Progenitor cell of endocrine pancreas (in vitro differentiated cells): Measurements from ENCODE around the gene SPATS2L. TPM values are rescaled to one million over a fixed set of nuclear protein-coding genes. Genes with fewer than 3 reads are reported as not detected.

Source experiments
- DNase-seq: peaks from one replicate; pipeline ENCODE4 v3.0.0; 2021; ENCODE audit warnings: low spot score; ENCODE audit not compliant: unreplicated experiment
- H3K27ac Mint-ChIP-seq: 2 replicates; pipeline ENCODE4 v1.8.0; 2021; ENCODE audit warnings: mild to moderate bottlenecking, moderate library complexity, mixed read lengths
- H3K27me3 Mint-ChIP-seq: 2 replicates; pipeline ENCODE4 v1.8.0; 2021; ENCODE audit warnings: mixed read lengths
- H3K36me3 Mint-ChIP-seq: 2 replicates; pipeline ENCODE4 v1.8.0; 2022; ENCODE audit warnings: mixed read lengths; ENCODE audit not compliant: insufficient read depth
- H3K4me1 Mint-ChIP-seq: 2 replicates; pipeline ENCODE4 v1.8.0; 2021; ENCODE audit warnings: low read depth, mixed read lengths
- H3K4me3 Mint-ChIP-seq: 2 replicates; pipeline ENCODE4 v1.8.0; 2021; ENCODE audit warnings: low read depth, mild to moderate bottlenecking, moderate library complexity, mixed read lengths
- H3K9me3 Mint-ChIP-seq: 2 replicates; pipeline ENCODE4 v1.8.0; 2021; ENCODE audit warnings: low read depth, mixed read lengths
- total RNA-seq: library from RNA; stranded (reverse); gene quantifications from 2 replicates; pipeline ENCODE4 v1.2.1, GENCODE V29; 2021
- TF ChIP-seq, protein P1 (sequence below): fragments of 200-600 bp; sonication (generic); IDR thresholded peaks from one replicate; pipeline ENCODE4 v1.5.0; 2021; ENCODE audit warnings: antibody characterized with exemption, mild to moderate bottlenecking; ENCODE audit not compliant: unreplicated experiment

SPATS2L gene
- total RNA-seq, 1 donor from 2014 or later = 110 TPM

DNA sequence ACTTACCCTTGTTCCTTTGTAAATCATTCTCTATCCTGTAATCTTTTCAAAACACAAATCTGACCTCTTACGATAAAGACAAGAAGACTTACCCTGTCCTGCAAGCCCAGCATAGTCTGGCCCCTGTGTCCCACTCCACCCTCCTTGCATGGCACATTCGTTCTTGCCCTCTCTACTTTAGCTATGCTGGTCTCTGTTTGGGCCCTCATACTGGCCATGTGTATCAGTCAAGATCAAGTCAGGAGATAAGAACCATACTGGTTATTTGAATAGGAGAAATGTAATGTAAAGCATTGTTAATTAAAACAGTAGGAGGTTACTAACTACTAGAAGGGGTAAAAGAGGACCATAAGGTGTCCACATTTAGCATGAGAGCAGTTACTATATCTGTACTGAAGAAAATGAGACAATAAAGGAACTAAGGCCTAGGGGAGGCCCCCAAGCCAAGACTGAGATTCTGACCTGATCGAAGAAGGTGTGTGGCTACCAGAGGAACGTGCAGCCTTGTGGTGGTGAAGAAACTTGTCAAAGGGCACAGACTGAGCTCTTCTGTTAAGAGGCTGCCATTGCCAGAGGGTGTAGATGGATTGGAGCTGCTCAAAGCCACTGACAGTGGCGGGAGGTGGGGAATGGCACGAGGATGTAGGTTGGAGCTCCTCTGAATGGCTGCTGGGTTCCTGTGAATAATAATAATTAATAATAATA, 122.6 kb downstream of the SPATS2L start:
- no peaks in the 10 kb centered on the region for H3K9me3 Mint-ChIP-seq
- peaks cover 10% of the 10 kb centered on the region for H3K36me3 Mint-ChIP-seq
- TF ChIP-seq, protein P1, sequence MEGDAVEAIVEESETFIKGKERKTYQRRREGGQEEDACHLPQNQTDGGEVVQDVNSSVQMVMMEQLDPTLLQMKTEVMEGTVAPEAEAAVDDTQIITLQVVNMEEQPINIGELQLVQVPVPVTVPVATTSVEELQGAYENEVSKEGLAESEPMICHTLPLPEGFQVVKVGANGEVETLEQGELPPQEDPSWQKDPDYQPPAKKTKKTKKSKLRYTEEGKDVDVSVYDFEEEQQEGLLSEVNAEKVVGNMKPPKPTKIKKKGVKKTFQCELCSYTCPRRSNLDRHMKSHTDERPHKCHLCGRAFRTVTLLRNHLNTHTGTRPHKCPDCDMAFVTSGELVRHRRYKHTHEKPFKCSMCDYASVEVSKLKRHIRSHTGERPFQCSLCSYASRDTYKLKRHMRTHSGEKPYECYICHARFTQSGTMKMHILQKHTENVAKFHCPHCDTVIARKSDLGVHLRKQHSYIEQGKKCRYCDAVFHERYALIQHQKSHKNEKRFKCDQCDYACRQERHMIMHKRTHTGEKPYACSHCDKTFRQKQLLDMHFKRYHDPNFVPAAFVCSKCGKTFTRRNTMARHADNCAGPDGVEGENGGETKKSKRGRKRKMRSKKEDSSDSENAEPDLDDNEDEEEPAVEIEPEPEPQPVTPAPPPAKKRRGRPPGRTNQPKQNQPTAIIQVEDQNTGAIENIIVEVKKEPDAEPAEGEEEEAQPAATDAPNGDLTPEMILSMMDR = no peak
- no peak overlapping the region for H3K27ac Mint-ChIP-seq
- DNase-seq = no peak
- no peaks in the 10 kb centered on the region for H3K27me3 Mint-ChIP-seq
- peaks cover 6% of the 10 kb centered on the region for H3K4me1 Mint-ChIP-seq
- H3K4me3 Mint-ChIP-seq = no peak overlapping the region

DNA sequence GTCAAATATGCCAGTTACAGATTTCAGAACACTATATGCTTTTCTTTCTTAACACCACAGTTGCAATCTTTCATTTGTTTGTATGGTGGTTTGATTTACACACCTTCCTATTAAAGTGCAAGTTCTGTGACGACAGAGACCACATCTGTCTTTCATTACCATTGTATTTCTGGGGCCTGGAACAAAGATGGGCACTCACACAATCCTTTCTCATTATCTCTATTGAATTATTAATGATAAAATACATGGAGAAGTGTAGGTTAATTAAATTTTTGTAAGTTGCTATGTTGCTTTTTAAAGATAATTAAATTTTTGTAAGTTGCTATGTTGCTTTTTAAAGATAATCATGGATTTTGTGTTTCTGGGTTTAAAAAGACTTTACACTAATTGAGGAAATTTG, 123.5 kb downstream of the SPATS2L start:
- no peak for DNase-seq
- no peak overlapping the region for H3K4me3 Mint-ChIP-seq
- peaks cover 12% of the 10 kb centered on the region for H3K36me3 Mint-ChIP-seq
- H3K27ac Mint-ChIP-seq = peak overlapping the region; percentile 9
- peaks cover 6% of the 10 kb centered on the region for H3K4me1 Mint-ChIP-seq
- H3K9me3 Mint-ChIP-seq = no peaks in the 10 kb centered on the region
- TF ChIP-seq, protein P1 = no peak
- H3K27me3 Mint-ChIP-seq = no peaks in the 10 kb centered on the region

DNA sequence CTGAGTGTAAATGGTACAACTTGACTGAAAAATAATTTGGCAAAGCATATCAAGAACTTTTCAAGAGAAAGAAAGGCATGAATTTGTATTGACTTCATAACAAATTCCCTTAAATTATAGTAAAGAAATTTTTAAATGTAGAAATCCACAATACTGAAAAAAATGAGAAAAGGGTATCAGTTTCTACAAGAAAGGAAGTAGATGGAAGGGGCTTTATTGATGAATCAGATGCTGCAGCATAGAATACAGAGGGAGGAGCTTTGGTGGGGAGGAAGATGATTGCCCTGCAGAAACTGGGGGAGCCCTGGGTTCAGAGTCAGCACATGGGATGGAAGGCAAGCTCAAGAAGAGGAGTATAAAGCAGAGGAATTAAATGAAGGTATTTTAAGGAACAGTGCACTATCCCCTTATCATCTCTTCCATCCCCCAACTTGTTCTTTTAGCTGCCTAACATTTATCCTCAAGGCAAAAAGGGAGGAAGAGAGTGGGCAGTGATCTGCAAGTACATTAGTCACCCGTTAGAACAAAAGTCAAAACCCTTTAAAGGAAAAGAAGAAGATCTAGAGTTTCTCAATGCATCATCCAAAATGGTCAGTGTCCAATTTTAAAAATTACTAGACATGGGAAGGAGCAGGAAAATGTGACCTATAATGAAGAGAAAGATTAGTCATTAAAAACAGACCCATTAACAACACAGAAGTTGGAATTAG, 125.7 kb downstream of the SPATS2L start:
- H3K4me3 Mint-ChIP-seq = no peak overlapping the region
- no peak for DNase-seq
- peaks cover 21% of the 10 kb centered on the region for H3K36me3 Mint-ChIP-seq
- H3K27me3 Mint-ChIP-seq = no peaks in the 10 kb centered on the region
- peak overlapping the region; percentile 52 for H3K27ac Mint-ChIP-seq
- peaks cover 5% of the 10 kb centered on the region for H3K9me3 Mint-ChIP-seq
- no peaks in the 10 kb centered on the region for H3K4me1 Mint-ChIP-seq
- TF ChIP-seq, protein P1 = no peak

DNA sequence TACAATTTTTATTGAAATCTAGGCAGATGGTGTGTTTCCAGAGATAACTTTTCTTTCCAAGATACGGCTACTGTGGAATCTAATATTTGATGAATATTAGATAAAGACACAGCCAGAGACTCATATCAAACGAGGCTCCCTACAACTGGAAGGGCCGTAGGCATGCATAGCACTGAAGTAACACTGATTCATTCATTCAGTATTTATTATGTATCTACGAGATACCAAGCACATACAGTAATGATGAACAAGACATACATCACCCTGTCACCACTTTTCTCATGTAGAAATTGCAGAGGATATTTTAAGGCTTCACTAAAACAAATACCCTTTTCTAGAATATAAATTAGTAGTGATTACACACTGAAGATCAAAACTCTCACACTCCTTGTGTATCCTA, 128.9 kb downstream of the SPATS2L start:
- TF ChIP-seq, protein P1 = no peak
- Mint-ChIP-seq H3K4me3 (no peak overlapping the region), H3K36me3 (peaks cover 37% of the 10 kb centered on the region), H3K27me3 (no peaks in the 10 kb centered on the region), H3K27ac (no peak overlapping the region), H3K9me3 (peaks cover 5% of the 10 kb centered on the region), H3K4me1 (no peaks in the 10 kb centered on the region)
- DNase-seq = no peak

DNA sequence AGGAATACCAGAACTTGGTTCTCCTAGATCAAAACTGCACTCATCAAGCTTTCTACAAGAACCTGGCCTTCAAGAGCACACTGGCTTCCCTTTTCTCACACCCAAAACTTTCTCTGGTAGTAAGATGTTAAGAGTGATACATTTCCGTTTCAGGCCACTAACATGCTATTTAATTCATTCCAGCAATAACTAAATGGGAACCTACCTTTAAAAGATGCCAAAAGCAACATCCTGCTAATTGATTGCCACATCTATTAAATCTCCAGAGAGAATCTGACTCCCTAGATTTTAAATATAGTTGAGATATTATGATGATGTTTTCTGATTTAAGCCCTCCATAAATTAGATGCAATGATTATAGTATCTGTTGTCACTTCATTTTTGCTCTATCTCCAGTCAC, 131.8 kb downstream of the SPATS2L start:
- DNase-seq = no peak
- no peaks in the 10 kb centered on the region for H3K4me1 Mint-ChIP-seq
- H3K27ac Mint-ChIP-seq = no peak overlapping the region
- H3K36me3 Mint-ChIP-seq = peaks cover 38% of the 10 kb centered on the region
- peaks cover 5% of the 10 kb centered on the region for H3K9me3 Mint-ChIP-seq
- TF ChIP-seq, protein P1 = no peak
- no peaks in the 10 kb centered on the region for H3K27me3 Mint-ChIP-seq
- H3K4me3 Mint-ChIP-seq = no peak overlapping the region
